ENCODE measurements around the gene CHCHD10.

Gene CHCHD10

GRCh38 chr22:23772315-23772648 lies 4.5 kb upstream of the CHCHD10 start:
- Histone ChIP-seq H3K4me3 (ENCODE audit: low read length in 2 of 2) (peak overlapping the region; percentile 51 to 67), H3K27me3 (ENCODE audit: control insufficient read depth in 3 of 3, insufficient read depth in 3 of 3, low read depth in 1 of 3, low read length in 3 of 3) (peaks cover 0 to 18% (median 14%) of the 10 kb centered on the region in 3 experiments)

GRCh38 chr22:23769321-23769965 lies 1.7 kb upstream of the CHCHD10 start:
- no peak for DNase-seq (ENCODE audit: low spot score)
- peaks cover 0 to 18% (median 14%) of the 10 kb centered on the region in 3 experiments for H3K27me3 ChIP-seq (ENCODE audit: control insufficient read depth in 3 of 3, insufficient read depth in 3 of 3, low read depth in 1 of 3, low read length in 3 of 3)
- peak overlapping the region; percentile 91 for H2AK5ac ChIP-seq (ENCODE audit: low read depth, low read length)
- H3K4me2 ChIP-seq (ENCODE audit: insufficient read depth, low read length, poor library complexity, severe bottlenecking), result no peak overlapping the region
- H3K4me3 ChIP-seq (ENCODE audit: low read length in 2 of 2), result no peak overlapping the region
- peak overlapping the region; percentile 40 for H2BK15ac ChIP-seq (ENCODE audit: low read length)
- H3K18ac ChIP-seq (ENCODE audit: low read length), result peak overlapping the region; percentile 87
- peak overlapping the region; percentile 2 for H3K4ac ChIP-seq (ENCODE audit: low read length)
- peaks cover 19 to 25% of the 10 kb centered on the region in 2 donors for H3K4me1 ChIP-seq (ENCODE audit: control insufficient read depth in 2 of 2, insufficient read depth in 1 of 2, low read depth in 1 of 2, low read length in 2 of 2)
- H3K9me3 ChIP-seq (replicated peaks in 1 of 2; ENCODE audit: control insufficient read depth in 2 of 2, insufficient read depth in 1 of 2, low read depth in 1 of 2, low read length in 2 of 2), result no peaks in the 10 kb centered on the region
- H2BK120ac ChIP-seq (ENCODE audit: low read depth, low read length), result no peak overlapping the region
- peaks cover 2% of the 10 kb centered on the region for H3K79me1 ChIP-seq (ENCODE audit: low read depth, low read length)
- no CpG with 5 or more reads among the region's 6 CpGs for WGBS, 2 donors (ENCODE audit: extremely low coverage in 2 of 2, insufficient read length in 2 of 2, insufficient replicate concordance in 1 of 2)
- H3K23ac ChIP-seq (ENCODE audit: low read depth, low read length, poor library complexity), result peak overlapping the region; percentile 30
- no peak overlapping the region for H2BK5ac ChIP-seq (ENCODE audit: low read length)
- peak overlapping the region; percentile 33 for H2BK12ac ChIP-seq (ENCODE audit: low read length)
- H2AFZ ChIP-seq (ENCODE audit: low read length), result no peak overlapping the region
- H4K91ac ChIP-seq (ENCODE audit: low read depth, low read length, poor library complexity), result peak overlapping the region; percentile 22
- H4K8ac ChIP-seq (ENCODE audit: low read depth, low read length), result peak overlapping the region; percentile 43
- H3K36me3 ChIP-seq (replicated peaks in 1 of 2; ENCODE audit: control insufficient read depth in 2 of 2, insufficient read depth in 2 of 2, low read length in 2 of 2), result peaks cover 0 to 13% of the 10 kb centered on the region in 2 donors
- H3K9ac ChIP-seq (ENCODE audit: low read depth, low read length, poor library complexity), result no peak overlapping the region
- H3K14ac ChIP-seq (ENCODE audit: low read length), result peak overlapping the region; percentile 4
- H3K27ac ChIP-seq (replicated peaks; ENCODE audit: low read length), result no peak overlapping the region

More at GRCh38 chr22:23772315-23772648, 4.5 kb upstream of the CHCHD10 start:
- no peaks in the 10 kb centered on the region for H3K36me3 ChIP-seq (replicated peaks in 1 of 2; ENCODE audit: control insufficient read depth in 2 of 2, insufficient read depth in 2 of 2, low read length in 2 of 2)
- H3K9me3 ChIP-seq (replicated peaks in 1 of 2; ENCODE audit: control insufficient read depth in 2 of 2, insufficient read depth in 1 of 2, low read depth in 1 of 2, low read length in 2 of 2), result no peaks in the 10 kb centered on the region
- no peak overlapping the region for H4K91ac ChIP-seq (ENCODE audit: low read depth, low read length, poor library complexity)
- peaks cover 15 to 22% of the 10 kb centered on the region in 2 donors for H3K4me1 ChIP-seq (ENCODE audit: control insufficient read depth in 2 of 2, insufficient read depth in 1 of 2, low read depth in 1 of 2, low read length in 2 of 2)
- H3K79me1 ChIP-seq (ENCODE audit: low read depth, low read length), result peaks cover 2% of the 10 kb centered on the region
- no peak overlapping the region for H3K23ac ChIP-seq (ENCODE audit: low read depth, low read length, poor library complexity)
- H2AK5ac ChIP-seq (ENCODE audit: low read depth, low read length), result no peak overlapping the region
- no peak for DNase-seq (ENCODE audit: low spot score)
- H2BK120ac ChIP-seq (ENCODE audit: low read depth, low read length), result no peak overlapping the region
- H3K4me2 ChIP-seq (ENCODE audit: insufficient read depth, low read length, poor library complexity, severe bottlenecking), result peak overlapping the region; percentile 80
- no peak overlapping the region for H2BK15ac ChIP-seq (ENCODE audit: low read length)
- H4K8ac ChIP-seq (ENCODE audit: low read depth, low read length), result no peak overlapping the region
- WGBS, 2 donors (ENCODE audit: extremely low coverage in 2 of 2, insufficient read length in 2 of 2, insufficient replicate concordance in 1 of 2), result no CpG with 5 or more reads among the region's 6 CpGs
- no peak overlapping the region for H2BK5ac ChIP-seq (ENCODE audit: low read length)
- H3K14ac ChIP-seq (ENCODE audit: low read length), result no peak overlapping the region
- no peak overlapping the region for H3K27ac ChIP-seq (replicated peaks; ENCODE audit: low read length)
- H3K9ac ChIP-seq (ENCODE audit: low read depth, low read length, poor library complexity), result no peak overlapping the region
- no peak overlapping the region for H3K4ac ChIP-seq (ENCODE audit: low read length)
- no peak overlapping the region for H2BK12ac ChIP-seq (ENCODE audit: low read length)
- peak overlapping the region; percentile 87 for H2AFZ ChIP-seq (ENCODE audit: low read length)
- H3K18ac ChIP-seq (ENCODE audit: low read length), result peak overlapping the region; percentile 89

GRCh38 chr22:23767303-23767672 lies 484 bp downstream of the CHCHD10 start:
- H3K4me2 ChIP-seq (ENCODE audit: insufficient read depth, low read length, poor library complexity, severe bottlenecking), result peak overlapping the region; percentile 92
- H3K9me3 ChIP-seq (replicated peaks in 1 of 2; ENCODE audit: control insufficient read depth in 2 of 2, insufficient read depth in 1 of 2, low read depth in 1 of 2, low read length in 2 of 2), result no peaks in the 10 kb centered on the region
- H2BK15ac ChIP-seq (ENCODE audit: low read length), result peak overlapping the region; percentile 93
- H2BK120ac ChIP-seq (ENCODE audit: low read depth, low read length), result no peak overlapping the region
- H3K4me3 ChIP-seq (ENCODE audit: low read length in 2 of 2), result peak overlapping the region; percentile 63 to 92
- peak overlapping the region; percentile 91 for H3K14ac ChIP-seq (ENCODE audit: low read length)
- H4K91ac ChIP-seq (ENCODE audit: low read depth, low read length, poor library complexity), result no peak overlapping the region
- peak overlapping the region; percentile 11 for H3K23ac ChIP-seq (ENCODE audit: low read depth, low read length, poor library complexity)
- H2AFZ ChIP-seq (ENCODE audit: low read length), result peak overlapping the region; percentile 93
- no peak for DNase-seq (ENCODE audit: low spot score)
- peak overlapping the region; percentile 89 for H3K9ac ChIP-seq (ENCODE audit: low read depth, low read length, poor library complexity)
- H3K79me1 ChIP-seq (ENCODE audit: low read depth, low read length), result no peaks in the 10 kb centered on the region
- peak overlapping the region; percentile 82 for H2AK5ac ChIP-seq (ENCODE audit: low read depth, low read length)
- peaks cover 0 to 13% of the 10 kb centered on the region in 2 donors for H3K36me3 ChIP-seq (replicated peaks in 1 of 2; ENCODE audit: control insufficient read depth in 2 of 2, insufficient read depth in 2 of 2, low read length in 2 of 2)
- H2BK5ac ChIP-seq (ENCODE audit: low read length), result no peak overlapping the region
- H2BK12ac ChIP-seq (ENCODE audit: low read length), result no peak overlapping the region
- peak overlapping the region; percentile 99 for H3K18ac ChIP-seq (ENCODE audit: low read length)
- H3K27me3 ChIP-seq (ENCODE audit: control insufficient read depth in 3 of 3, insufficient read depth in 3 of 3, low read depth in 1 of 3, low read length in 3 of 3), result peaks cover 0 to 4% (median 0%) of the 10 kb centered on the region in 3 experiments
- no CpG with 5 or more reads among the region's 27 CpGs for WGBS, 2 donors (ENCODE audit: extremely low coverage in 2 of 2, insufficient read length in 2 of 2, insufficient replicate concordance in 1 of 2)
- H4K8ac ChIP-seq (ENCODE audit: low read depth, low read length), result no peak overlapping the region
- no peak overlapping the region for H3K4ac ChIP-seq (ENCODE audit: low read length)
- peaks cover 20 to 30% of the 10 kb centered on the region in 2 donors for H3K4me1 ChIP-seq (ENCODE audit: control insufficient read depth in 2 of 2, insufficient read depth in 1 of 2, low read depth in 1 of 2, low read length in 2 of 2)
- H3K27ac ChIP-seq (replicated peaks; ENCODE audit: low read length), result no peak overlapping the region

- no CpG with 5 or more reads among the region's 9 CpGs for WGBS, 2 donors (ENCODE audit: extremely low coverage in 2 of 2, insufficient read length in 2 of 2, insufficient replicate concordance in 1 of 2)
- H3K79me1 ChIP-seq (ENCODE audit: low read depth, low read length), result no peaks in the 10 kb centered on the region
- H3K4me1 ChIP-seq (ENCODE audit: control insufficient read depth in 2 of 2, insufficient read depth in 1 of 2, low read depth in 1 of 2, low read length in 2 of 2), result peaks cover 16 to 25% of the 10 kb centered on the region in 2 donors
Measured at GRCh38 chr22:23764899-23765881, 2.6 kb downstream of the CHCHD10 start.

More at GRCh38 chr22:23764899-23765881, 2.6 kb downstream of the CHCHD10 start:
- H3K27me3 ChIP-seq (ENCODE audit: control insufficient read depth in 3 of 3, insufficient read depth in 3 of 3, low read depth in 1 of 3, low read length in 3 of 3), result peaks cover 0 to 4% (median 0%) of the 10 kb centered on the region in 3 experiments
- no peak overlapping the region for H2AFZ ChIP-seq (ENCODE audit: low read length)
- no peak overlapping the region for H3K14ac ChIP-seq (ENCODE audit: low read length)
- no peak overlapping the region for H3K23ac ChIP-seq (ENCODE audit: low read depth, low read length, poor library complexity)
- peak overlapping the region; percentile 96 for H2BK15ac ChIP-seq (ENCODE audit: low read length)
- H3K9me3 ChIP-seq (replicated peaks in 1 of 2; ENCODE audit: control insufficient read depth in 2 of 2, insufficient read depth in 1 of 2, low read depth in 1 of 2, low read length in 2 of 2), result no peaks in the 10 kb centered on the region
- H3K9ac ChIP-seq (ENCODE audit: low read depth, low read length, poor library complexity), result no peak overlapping the region
- H2BK12ac ChIP-seq (ENCODE audit: low read length), result no peak overlapping the region
- no peak overlapping the region for H3K4me2 ChIP-seq (ENCODE audit: insufficient read depth, low read length, poor library complexity, severe bottlenecking)
- no peak overlapping the region for H2BK5ac ChIP-seq (ENCODE audit: low read length)
- H3K4me3 ChIP-seq (ENCODE audit: low read length in 2 of 2), result peak overlapping the region in 1 of 2 donors; percentile 6
- no peak overlapping the region for H3K4ac ChIP-seq (ENCODE audit: low read length)
- H3K18ac ChIP-seq (ENCODE audit: low read length), result no peak overlapping the region
- H3K27ac ChIP-seq (replicated peaks; ENCODE audit: low read length), result no peak overlapping the region
- no peak overlapping the region for H4K91ac ChIP-seq (ENCODE audit: low read depth, low read length, poor library complexity)
- peak overlapping the region; percentile 99 for H2AK5ac ChIP-seq (ENCODE audit: low read depth, low read length)
- DNase-seq (ENCODE audit: low spot score), result no peak
- peak overlapping the region; percentile 19 for H4K8ac ChIP-seq (ENCODE audit: low read depth, low read length)
- H3K36me3 ChIP-seq (replicated peaks in 1 of 2; ENCODE audit: control insufficient read depth in 2 of 2, insufficient read depth in 2 of 2, low read length in 2 of 2), result peaks cover 0 to 13% of the 10 kb centered on the region in 2 donors
- H2BK120ac ChIP-seq (ENCODE audit: low read depth, low read length), result no peak overlapping the region
